ENCODE data around the gene CELF6.
A peak's percentile ranks its signal among the peaks of the same experiment; 100 is the strongest.

Gene CELF6

GRCh38 chr15:72271221-72271620, 48.7 kb downstream of the CELF6 start:
- peaks cover 12% of the 10 kb centered on the region for H3K27me3 ChIP-seq (ENCODE audit: insufficient read depth, low read length)
- no peak overlapping the region for H3K9ac ChIP-seq (ENCODE audit: low read depth, low read length)
- H3K27ac ChIP-seq (ENCODE audit: low read length), result no peak overlapping the region
- peaks cover 3% of the 10 kb centered on the region; the same call in 1 of the 2 replicates for H3K4me1 ChIP-seq (ENCODE audit: insufficient read depth, low read length)
- H3K36me3 ChIP-seq (ENCODE audit: insufficient read depth, low read depth, low read length), result peaks cover 27% of the 10 kb centered on the region
- peak overlapping the region; percentile 87 for H3K4me3 ChIP-seq (ENCODE audit: low read length)
- H3K9me3 ChIP-seq (ENCODE audit: insufficient read depth, low read depth, low read length), result no peaks in the 10 kb centered on the region

DNA sequence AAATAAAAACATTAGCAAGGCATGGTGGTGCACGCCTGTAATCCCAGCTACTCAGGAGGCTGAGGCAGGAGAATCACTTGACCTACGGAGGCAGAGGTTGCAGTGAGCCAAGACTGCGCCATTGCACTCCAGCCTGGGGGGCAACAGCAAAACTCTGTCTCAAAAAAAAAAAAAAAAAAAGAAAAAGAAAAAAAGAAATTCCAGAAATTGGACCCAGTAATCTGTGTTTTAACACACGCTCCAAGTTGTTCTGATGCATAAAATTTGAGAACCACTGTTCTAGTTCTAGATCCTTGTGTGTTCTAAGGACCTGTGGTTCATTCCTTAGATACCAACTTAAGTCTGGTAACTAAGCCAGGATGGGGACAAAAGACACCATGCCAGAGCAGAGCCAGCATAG, 50.2 kb downstream of the CELF6 start:
- H3K9ac ChIP-seq (ENCODE audit: low read depth, low read length), result no peak overlapping the region
- H3K36me3 ChIP-seq (ENCODE audit: insufficient read depth, low read depth, low read length), result peaks cover 42% of the 10 kb centered on the region
- peaks cover 3% of the 10 kb centered on the region; the same call in 1 of the 2 replicates for H3K4me1 ChIP-seq (ENCODE audit: insufficient read depth, low read length)
- H3K9me3 ChIP-seq (ENCODE audit: insufficient read depth, low read depth, low read length), result no peaks in the 10 kb centered on the region
- H3K4me3 ChIP-seq (ENCODE audit: low read length), result no peak overlapping the region
- H3K27me3 ChIP-seq (ENCODE audit: insufficient read depth, low read length), result no peaks in the 10 kb centered on the region
- H3K27ac ChIP-seq (ENCODE audit: low read length), result no peak overlapping the region

DNA sequence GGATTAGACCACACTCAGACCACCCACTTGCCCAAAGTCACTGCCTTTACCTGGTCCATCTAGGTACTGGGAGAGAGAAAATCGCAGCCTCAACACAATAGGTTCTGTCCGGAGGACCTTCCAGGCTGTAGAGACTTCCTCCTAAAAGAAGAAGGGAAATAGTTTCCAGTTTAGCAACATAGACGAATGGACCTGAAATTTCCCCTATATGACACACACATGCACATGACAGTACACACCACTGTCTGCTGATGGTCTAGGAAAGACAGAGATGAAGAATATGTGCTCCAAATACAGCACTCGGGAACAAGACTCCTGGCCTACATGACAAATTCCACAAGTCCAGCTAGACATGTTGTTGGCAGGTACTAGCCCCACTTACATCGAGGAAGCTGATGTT, 54.9 kb downstream of the CELF6 start:
- no peak overlapping the region for H3K27ac ChIP-seq (ENCODE audit: low read length)
- no peaks in the 10 kb centered on the region for H3K27me3 ChIP-seq (ENCODE audit: insufficient read depth, low read length)
- H3K9me3 ChIP-seq (ENCODE audit: insufficient read depth, low read depth, low read length), result no peaks in the 10 kb centered on the region
- H3K4me3 ChIP-seq (ENCODE audit: low read length), result no peak overlapping the region
- peaks cover 89% of the 10 kb centered on the region for H3K36me3 ChIP-seq (ENCODE audit: insufficient read depth, low read depth, low read length)
- no peak overlapping the region for H3K9ac ChIP-seq (ENCODE audit: low read depth, low read length)
- no peaks in the 10 kb centered on the region for H3K4me1 ChIP-seq (ENCODE audit: insufficient read depth, low read length)

- no peak overlapping the region for H3K27ac ChIP-seq (ENCODE audit: low read length)
- no peaks in the 10 kb centered on the region for H3K4me1 ChIP-seq (ENCODE audit: insufficient read depth, low read length)
- H3K9ac ChIP-seq (ENCODE audit: low read depth, low read length), result no peak overlapping the region
- H3K36me3 ChIP-seq (ENCODE audit: insufficient read depth, low read depth, low read length), result peaks cover 91% of the 10 kb centered on the region
- H3K9me3 ChIP-seq (ENCODE audit: insufficient read depth, low read depth, low read length), result no peaks in the 10 kb centered on the region
- H3K27me3 ChIP-seq (ENCODE audit: insufficient read depth, low read length), result no peaks in the 10 kb centered on the region
- no peak overlapping the region for H3K4me3 ChIP-seq (ENCODE audit: low read length)
Observed at GRCh38 chr15:72252663-72253299, 67.2 kb downstream of the CELF6 start.

- no peak overlapping the region for H3K27ac ChIP-seq (ENCODE audit: low read length)
- peaks cover 64% of the 10 kb centered on the region for H3K36me3 ChIP-seq (ENCODE audit: insufficient read depth, low read depth, low read length)
- H3K4me1 ChIP-seq (ENCODE audit: insufficient read depth, low read length), result no peaks in the 10 kb centered on the region
- H3K9ac ChIP-seq (ENCODE audit: low read depth, low read length), result no peak overlapping the region
- H3K27me3 ChIP-seq (ENCODE audit: insufficient read depth, low read length), result peaks cover 23% of the 10 kb centered on the region
- H3K9me3 ChIP-seq (ENCODE audit: insufficient read depth, low read depth, low read length), result no peaks in the 10 kb centered on the region
- no peak overlapping the region for H3K4me3 ChIP-seq (ENCODE audit: low read length)
Observed at GRCh38 chr15:72249142-72249810, 70.7 kb downstream of the CELF6 start.

DNA sequence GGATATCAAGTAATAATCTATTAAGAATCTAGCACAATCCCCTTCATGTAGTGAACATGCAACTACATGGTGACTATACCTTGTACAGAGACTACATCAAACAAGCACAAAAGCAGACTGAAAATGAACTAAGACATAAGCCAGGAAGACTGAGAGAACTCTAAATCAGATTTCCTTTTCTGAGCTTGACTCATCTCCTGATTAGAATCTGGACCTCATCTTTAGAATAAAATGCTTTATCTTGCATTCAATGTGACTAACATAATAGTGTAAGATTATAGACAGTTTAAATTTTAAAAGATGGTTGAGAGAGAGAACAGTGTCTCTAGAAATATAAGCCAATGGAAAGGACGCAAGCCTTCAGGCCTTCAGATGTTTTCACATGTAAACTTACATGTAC, 71.4 kb downstream of the CELF6 start:
- H3K4me3 ChIP-seq (ENCODE audit: low read length), result no peak overlapping the region
- H3K27me3 ChIP-seq (ENCODE audit: insufficient read depth, low read length), result peaks cover 30% of the 10 kb centered on the region
- H3K36me3 ChIP-seq (ENCODE audit: insufficient read depth, low read depth, low read length), result peaks cover 64% of the 10 kb centered on the region
- no peak overlapping the region for H3K27ac ChIP-seq (ENCODE audit: low read length)
- H3K4me1 ChIP-seq (ENCODE audit: insufficient read depth, low read length), result peaks cover 2% of the 10 kb centered on the region; the same call in 1 of the 2 replicates
- no peak overlapping the region for H3K9ac ChIP-seq (ENCODE audit: low read depth, low read length)
- H3K9me3 ChIP-seq (ENCODE audit: insufficient read depth, low read depth, low read length), result no peaks in the 10 kb centered on the region

DNA sequence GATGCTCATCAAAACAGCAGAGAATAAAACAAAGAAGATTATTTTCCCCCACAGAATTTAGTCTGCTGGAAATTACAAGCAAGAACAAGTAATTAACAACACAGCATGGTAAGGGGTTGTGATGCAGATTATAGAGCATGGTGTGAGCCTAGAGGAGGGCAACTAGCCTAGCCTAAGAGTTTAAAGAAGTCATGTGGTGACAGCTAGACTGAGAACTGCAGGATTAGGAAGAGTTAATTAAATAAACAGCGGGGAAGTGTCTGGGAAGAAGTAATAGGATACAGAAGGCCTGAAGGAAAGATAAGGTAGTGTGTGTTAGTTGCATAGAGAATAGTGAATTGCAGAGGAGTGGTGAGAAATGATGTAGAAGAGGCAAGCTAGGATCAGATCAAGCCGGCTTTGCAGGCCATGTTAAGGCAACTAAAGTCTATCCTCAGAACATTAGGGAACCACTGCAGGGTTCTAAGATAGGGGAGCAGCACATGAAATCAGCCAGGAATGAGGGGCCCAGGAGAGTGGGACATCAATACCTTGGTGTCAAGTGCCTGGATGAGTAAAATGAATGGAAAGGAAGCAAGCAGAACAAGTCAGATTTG, 77.1 kb downstream of the CELF6 start:
- H3K9ac ChIP-seq (ENCODE audit: low read depth, low read length), result no peak overlapping the region
- no peak overlapping the region for H3K27ac ChIP-seq (ENCODE audit: low read length)
- H3K36me3 ChIP-seq (ENCODE audit: insufficient read depth, low read depth, low read length), result peaks cover 43% of the 10 kb centered on the region
- H3K4me1 ChIP-seq (ENCODE audit: insufficient read depth, low read length), result peaks cover 12% of the 10 kb centered on the region; the same call in 1 of the 2 replicates
- 0 out of 2 replicates have a peak overlapping the region, but pooled peaks have one; percentile 6 for H3K4me3 ChIP-seq (ENCODE audit: low read length)
- H3K9me3 ChIP-seq (ENCODE audit: insufficient read depth, low read depth, low read length), result no peaks in the 10 kb centered on the region
- peaks cover 84% of the 10 kb centered on the region for H3K27me3 ChIP-seq (ENCODE audit: insufficient read depth, low read length)

DNA sequence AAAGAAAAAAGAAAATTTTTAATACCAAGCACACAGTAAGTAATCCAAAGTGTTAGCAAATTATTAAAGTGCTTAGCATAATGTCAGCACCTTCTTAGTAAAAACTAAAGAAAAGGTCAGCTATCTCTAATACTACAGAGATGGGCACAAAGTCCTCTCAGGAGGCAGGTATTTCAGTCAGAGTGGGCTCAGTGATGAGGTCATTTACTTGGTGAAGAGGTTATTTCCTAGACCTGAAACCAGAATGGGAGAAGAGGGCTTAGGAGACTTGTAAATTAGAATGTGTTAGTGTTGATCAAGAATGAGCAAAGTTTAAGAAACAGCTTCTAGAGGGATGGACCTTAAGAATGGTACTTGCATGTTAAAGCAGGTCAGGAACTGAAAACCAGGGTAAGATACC, 80.3 kb downstream of the CELF6 start:
- H3K9ac ChIP-seq (ENCODE audit: low read depth, low read length), result no peak overlapping the region
- H3K27ac ChIP-seq (ENCODE audit: low read length), result no peak overlapping the region
- peaks cover 12% of the 10 kb centered on the region for H3K4me1 ChIP-seq (ENCODE audit: insufficient read depth, low read length)
- no peak overlapping the region for H3K4me3 ChIP-seq (ENCODE audit: low read length)
- peaks cover 41% of the 10 kb centered on the region for H3K36me3 ChIP-seq (ENCODE audit: insufficient read depth, low read depth, low read length)
- H3K27me3 ChIP-seq (ENCODE audit: insufficient read depth, low read length), result peaks cover 97% of the 10 kb centered on the region
- no peaks in the 10 kb centered on the region for H3K9me3 ChIP-seq (ENCODE audit: insufficient read depth, low read depth, low read length)

DNA sequence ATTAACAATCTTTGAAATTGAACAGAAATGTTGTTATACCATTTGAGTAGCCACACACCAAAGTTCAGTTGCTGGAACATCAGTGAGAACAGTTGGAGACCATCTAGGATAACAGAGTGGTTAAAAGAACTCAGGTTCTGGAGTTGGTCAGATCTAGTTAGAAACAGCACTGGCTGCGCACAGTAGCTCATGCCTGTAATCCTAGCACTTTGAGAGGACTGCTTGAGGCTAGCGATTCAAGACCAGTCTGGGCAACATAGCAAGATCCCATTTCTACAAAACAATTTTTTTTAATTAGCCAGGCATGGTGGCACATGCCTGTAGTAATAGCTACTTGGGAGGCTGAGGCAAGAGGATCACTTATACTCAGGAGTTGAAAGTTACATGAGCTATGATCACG, 81.4 kb downstream of the CELF6 start:
- Histone ChIP-seq H3K4me1 (ENCODE audit: insufficient read depth, low read length) (peaks cover 11% of the 10 kb centered on the region), H3K36me3 (ENCODE audit: insufficient read depth, low read depth, low read length) (peaks cover 30% of the 10 kb centered on the region), H3K9me3 (ENCODE audit: insufficient read depth, low read depth, low read length) (no peaks in the 10 kb centered on the region), H3K27ac (ENCODE audit: low read length) (no peak overlapping the region), H3K4me3 (ENCODE audit: low read length) (no peak overlapping the region), H3K27me3 (ENCODE audit: insufficient read depth, low read length) (peaks cover 97% of the 10 kb centered on the region), H3K9ac (ENCODE audit: low read depth, low read length) (no peak overlapping the region)

GRCh38 chr15:72237853-72238224, 82.1 kb downstream of the CELF6 start:
- Histone ChIP-seq H3K4me1 (ENCODE audit: insufficient read depth, low read length) (peaks cover 6% of the 10 kb centered on the region), H3K9me3 (ENCODE audit: insufficient read depth, low read depth, low read length) (no peaks in the 10 kb centered on the region), H3K4me3 (ENCODE audit: low read length) (no peak overlapping the region), H3K27ac (ENCODE audit: low read length) (no peak overlapping the region), H3K27me3 (ENCODE audit: insufficient read depth, low read length) (peaks cover 96% of the 10 kb centered on the region), H3K9ac (ENCODE audit: low read depth, low read length) (no peak overlapping the region), H3K36me3 (ENCODE audit: insufficient read depth, low read depth, low read length) (peaks cover 27% of the 10 kb centered on the region)

GRCh38 chr15:72237029-72237852, 82.7 kb downstream of the CELF6 start:
- H3K4me1 ChIP-seq (ENCODE audit: insufficient read depth, low read length), result peaks cover 5% of the 10 kb centered on the region
- no peak overlapping the region for H3K9ac ChIP-seq (ENCODE audit: low read depth, low read length)
- peaks cover 24% of the 10 kb centered on the region for H3K36me3 ChIP-seq (ENCODE audit: insufficient read depth, low read depth, low read length)
- H3K4me3 ChIP-seq (ENCODE audit: low read length), result no peak overlapping the region
- peaks cover 96% of the 10 kb centered on the region for H3K27me3 ChIP-seq (ENCODE audit: insufficient read depth, low read length)
- no peaks in the 10 kb centered on the region for H3K9me3 ChIP-seq (ENCODE audit: insufficient read depth, low read depth, low read length)
- H3K27ac ChIP-seq (ENCODE audit: low read length), result no peak overlapping the region

Measured in iPS-20b (cell line).